ENCODE results near the gene HOOK2.
A peak's percentile ranks its signal among the peaks of the same experiment; 100 is the strongest.

HOOK2 gene

DNA sequence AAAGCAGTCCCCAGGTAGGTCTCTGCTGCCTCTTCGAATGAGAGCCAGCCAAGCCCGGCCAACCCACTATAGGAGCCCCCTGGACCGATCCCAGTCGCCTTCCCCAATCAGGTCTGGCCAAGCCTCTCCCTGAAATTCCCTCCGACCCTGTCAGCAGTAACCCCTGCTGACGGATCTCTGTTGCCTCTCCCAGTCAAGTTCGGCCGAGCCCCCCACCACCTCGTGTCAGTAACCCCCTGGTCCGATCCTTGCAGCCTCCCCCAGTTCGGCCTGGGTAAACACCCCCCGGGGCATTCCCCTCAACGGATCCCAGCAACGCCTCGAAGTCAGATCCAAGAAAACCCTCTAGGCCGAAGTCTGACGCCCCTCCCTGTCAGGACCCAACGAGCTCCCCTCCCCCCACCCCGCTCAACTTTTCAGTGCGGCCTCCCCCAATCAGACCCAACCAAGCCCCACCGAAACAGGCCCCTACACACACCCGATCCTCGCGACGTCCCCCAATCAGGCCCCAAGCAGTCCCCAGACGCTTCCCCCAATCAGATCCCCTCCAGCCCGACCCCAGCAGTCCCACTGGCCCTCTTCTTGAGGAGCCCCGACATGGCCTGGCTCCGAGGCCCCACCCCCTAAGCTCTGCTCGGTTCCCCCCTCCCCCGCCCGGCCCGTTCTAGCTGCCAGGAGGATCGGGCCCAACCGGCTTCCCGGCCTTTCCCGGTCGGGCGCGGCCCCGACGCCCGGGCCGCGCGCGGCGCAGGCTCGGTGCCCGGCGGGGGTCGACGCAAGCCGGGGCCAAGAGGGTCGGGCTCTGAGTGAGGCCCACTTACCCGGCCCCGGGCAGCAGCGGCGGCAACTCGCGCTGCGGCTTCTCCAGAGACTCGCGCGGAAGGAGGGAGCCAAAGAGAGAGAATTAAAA lies 53.4 kb downstream of the HOOK2 start (continued):
- TF ChIP-seq ZNF335 (tag by site-specific recombination; conservative IDR thresholded peaks at IDR 0.05) (peak; percentile 92), REST (tag by site-specific recombination; IDR thresholded peaks at IDR 0.05) (no peak), GLIS2 (tag by site-specific recombination; IDR thresholded peaks at IDR 0.05) (peak; percentile 86), ZBTB1 (tag by site-specific recombination; IDR thresholded peaks at IDR 0.05) (no peak), ZNF174 (tag by site-specific recombination; IDR thresholded peaks at IDR 0.05) (no peak), ZNF24 (tag by site-specific recombination; IDR thresholded peaks at IDR 0.05) (no peak), ZNF529 (tag by site-specific recombination; IDR thresholded peaks at IDR 0.05; ENCODE audit: insufficient replicate concordance) (no peak), ZNF266 (tag by site-specific recombination; IDR thresholded peaks at IDR 0.05; ENCODE audit: low read depth) (no peak), ZNF350 (tag by site-specific recombination; IDR thresholded peaks at IDR 0.05) (no peak), ZNF776 (tag by site-specific recombination; IDR thresholded peaks at IDR 0.05; ENCODE audit: borderline replicate concordance) (no peak), GLIS1 (tag by site-specific recombination; IDR thresholded peaks at IDR 0.05) (peak; percentile 87), ZNF223 (tag by site-specific recombination; IDR thresholded peaks at IDR 0.05) (no peak), ZNF621 (tag by site-specific recombination; IDR thresholded peaks at IDR 0.05) (no peak), ZNF677 (tag by site-specific recombination; IDR thresholded peaks at IDR 0.05) (no peak), ZNF830 (tag by site-specific recombination; IDR thresholded peaks at IDR 0.05; ENCODE audit: low read depth) (no peak), KLF17 (tag by site-specific recombination; IDR thresholded peaks at IDR 0.05) (no peak), ZNF670 (tag by site-specific recombination; IDR thresholded peaks at IDR 0.05; ENCODE audit: low read depth) (no peak), ZNF791 (tag by site-specific recombination; IDR thresholded peaks at IDR 0.05) (no peak), TSHZ1 (tag by site-specific recombination; IDR thresholded peaks at IDR 0.05; ENCODE audit: borderline replicate concordance) (no peak), ZSCAN4 (tag by site-specific recombination; IDR thresholded peaks at IDR 0.05) (no peak), ZBTB8A (tag by site-specific recombination; IDR thresholded peaks at IDR 0.05) (no peak), ZNF175 (tag by site-specific recombination; IDR thresholded peaks at IDR 0.05) (no peak), ZNF544 (tag by site-specific recombination; IDR thresholded peaks at IDR 0.05) (no peak), HOXD13 (CRISPR knock-in tag; IDR thresholded peaks at IDR 0.05; ENCODE audit: borderline replicate concordance) (no peak)
- TF ChIP-seq, protein P1, sequence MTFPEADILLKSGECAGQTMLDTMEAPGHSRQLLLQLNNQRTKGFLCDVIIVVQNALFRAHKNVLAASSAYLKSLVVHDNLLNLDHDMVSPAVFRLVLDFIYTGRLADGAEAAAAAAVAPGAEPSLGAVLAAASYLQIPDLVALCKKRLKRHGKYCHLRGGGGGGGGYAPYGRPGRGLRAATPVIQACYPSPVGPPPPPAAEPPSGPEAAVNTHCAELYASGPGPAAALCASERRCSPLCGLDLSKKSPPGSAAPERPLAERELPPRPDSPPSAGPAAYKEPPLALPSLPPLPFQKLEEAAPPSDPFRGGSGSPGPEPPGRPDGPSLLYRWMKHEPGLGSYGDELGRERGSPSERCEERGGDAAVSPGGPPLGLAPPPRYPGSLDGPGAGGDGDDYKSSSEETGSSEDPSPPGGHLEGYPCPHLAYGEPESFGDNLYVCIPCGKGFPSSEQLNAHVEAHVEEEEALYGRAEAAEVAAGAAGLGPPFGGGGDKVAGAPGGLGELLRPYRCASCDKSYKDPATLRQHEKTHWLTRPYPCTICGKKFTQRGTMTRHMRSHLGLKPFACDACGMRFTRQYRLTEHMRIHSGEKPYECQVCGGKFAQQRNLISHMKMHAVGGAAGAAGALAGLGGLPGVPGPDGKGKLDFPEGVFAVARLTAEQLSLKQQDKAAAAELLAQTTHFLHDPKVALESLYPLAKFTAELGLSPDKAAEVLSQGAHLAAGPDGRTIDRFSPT (tag by site-specific recombination; IDR thresholded peaks at IDR 0.05) = no peak
- TF ChIP-seq, protein P2, sequence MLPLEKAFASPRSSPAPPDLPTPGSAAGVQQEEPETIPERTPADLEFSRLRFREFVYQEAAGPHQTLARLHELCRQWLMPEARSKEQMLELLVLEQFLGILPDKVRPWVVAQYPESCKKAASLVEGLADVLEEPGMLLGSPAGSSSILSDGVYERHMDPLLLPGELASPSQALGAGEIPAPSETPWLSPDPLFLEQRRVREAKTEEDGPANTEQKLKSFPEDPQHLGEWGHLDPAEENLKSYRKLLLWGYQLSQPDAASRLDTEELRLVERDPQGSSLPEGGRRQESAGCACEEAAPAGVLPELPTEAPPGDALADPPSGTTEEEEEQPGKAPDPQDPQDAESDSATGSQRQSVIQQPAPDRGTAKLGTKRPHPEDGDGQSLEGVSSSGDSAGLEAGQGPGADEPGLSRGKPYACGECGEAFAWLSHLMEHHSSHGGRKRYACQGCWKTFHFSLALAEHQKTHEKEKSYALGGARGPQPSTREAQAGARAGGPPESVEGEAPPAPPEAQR (tag by site-specific recombination; IDR thresholded peaks at IDR 0.05) = no peak

Data from HEK293 (cell line).